ENCODE data around the gene LIX1. TPM values are rescaled to one million over a fixed set of nuclear protein-coding genes. Genes with fewer than 3 reads are reported as not detected.

Gene LIX1
- total and polyA plus RNA-seq, 3 donors from 2014 or later, result 0.76 TPM; not detected in 2

DNA sequence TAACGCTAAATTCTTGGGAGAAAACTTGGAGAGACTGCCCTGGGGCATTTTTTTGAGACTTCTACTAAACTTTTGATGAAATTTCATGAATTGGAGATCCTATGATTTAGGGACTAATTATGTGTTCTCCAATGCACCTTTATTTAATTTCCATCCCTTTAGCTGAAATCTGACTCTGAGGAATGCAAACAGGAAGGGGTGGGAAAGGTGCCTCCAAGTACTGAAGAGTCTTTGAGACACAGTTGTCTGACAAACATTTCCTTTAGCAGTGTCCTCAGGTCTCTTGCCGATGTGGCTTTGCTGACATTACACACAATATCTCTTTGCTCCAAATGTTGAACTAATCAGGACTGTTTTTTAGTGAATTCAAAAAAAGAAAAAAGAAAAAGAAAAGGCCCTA is 76.9 kb downstream of the LIX1 start:
- TF ChIP-seq, protein P1, sequence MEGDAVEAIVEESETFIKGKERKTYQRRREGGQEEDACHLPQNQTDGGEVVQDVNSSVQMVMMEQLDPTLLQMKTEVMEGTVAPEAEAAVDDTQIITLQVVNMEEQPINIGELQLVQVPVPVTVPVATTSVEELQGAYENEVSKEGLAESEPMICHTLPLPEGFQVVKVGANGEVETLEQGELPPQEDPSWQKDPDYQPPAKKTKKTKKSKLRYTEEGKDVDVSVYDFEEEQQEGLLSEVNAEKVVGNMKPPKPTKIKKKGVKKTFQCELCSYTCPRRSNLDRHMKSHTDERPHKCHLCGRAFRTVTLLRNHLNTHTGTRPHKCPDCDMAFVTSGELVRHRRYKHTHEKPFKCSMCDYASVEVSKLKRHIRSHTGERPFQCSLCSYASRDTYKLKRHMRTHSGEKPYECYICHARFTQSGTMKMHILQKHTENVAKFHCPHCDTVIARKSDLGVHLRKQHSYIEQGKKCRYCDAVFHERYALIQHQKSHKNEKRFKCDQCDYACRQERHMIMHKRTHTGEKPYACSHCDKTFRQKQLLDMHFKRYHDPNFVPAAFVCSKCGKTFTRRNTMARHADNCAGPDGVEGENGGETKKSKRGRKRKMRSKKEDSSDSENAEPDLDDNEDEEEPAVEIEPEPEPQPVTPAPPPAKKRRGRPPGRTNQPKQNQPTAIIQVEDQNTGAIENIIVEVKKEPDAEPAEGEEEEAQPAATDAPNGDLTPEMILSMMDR (IDR thresholded peaks at IDR 0.05), result no peak
- no peak for TF ChIP-seq POLR2A (IDR thresholded peaks at IDR 0.05)
- no peak overlapping the region for H3K4me3 ChIP-seq
- H3K27me3 ChIP-seq, result no peaks in the 10 kb centered on the region
- no peaks in the 10 kb centered on the region for H3K4me1 ChIP-seq
- WGBS, 2 donors, result 69 to 72% methylated on average over 2 of the region's 2 CpGs
- intact Hi-C loops (cut with DNase I; ENCODE audit: low total_unique reads), result no loop called here
- H3K27ac ChIP-seq, result no peak overlapping the region
- H3K36me3 ChIP-seq (ENCODE audit: low read depth, missing control alignments), result no peaks in the 10 kb centered on the region
- no peak for DNase-seq
- H3K9me3 ChIP-seq, result no peaks in the 10 kb centered on the region

- H3K36me3 ChIP-seq (ENCODE audit: low read depth, missing control alignments), result no peaks in the 10 kb centered on the region
- no peak for TF ChIP-seq POLR2A (IDR thresholded peaks at IDR 0.05)
- TF ChIP-seq, protein P1 (IDR thresholded peaks at IDR 0.05), result no peak
- 77 to 80% methylated on average over 1 of the region's 1 CpG for WGBS, 2 donors
- no peaks in the 10 kb centered on the region for H3K27me3 ChIP-seq
- H3K4me3 ChIP-seq, result no peak overlapping the region
- H3K27ac ChIP-seq, result no peak overlapping the region
- H3K9me3 ChIP-seq, result no peaks in the 10 kb centered on the region
- intact Hi-C loops (cut with DNase I; ENCODE audit: low total_unique reads), result no loop called here
- no peaks in the 10 kb centered on the region for H3K4me1 ChIP-seq
- DNase-seq, result no peak
These were observed 79.2 kb downstream of the LIX1 start for GRCh38 chr5:97063251-97063650.

- TF ChIP-seq POLR2A (IDR thresholded peaks at IDR 0.05), result no peak
- TF ChIP-seq, protein P1 (IDR thresholded peaks at IDR 0.05), result no peak
- H3K4me3 ChIP-seq, result no peak overlapping the region
- no peak for DNase-seq
- no peaks in the 10 kb centered on the region for H3K4me1 ChIP-seq
- intact Hi-C loops (cut with DNase I; ENCODE audit: low total_unique reads), result no loop called here
- no peaks in the 10 kb centered on the region for H3K36me3 ChIP-seq (ENCODE audit: low read depth, missing control alignments)
- H3K9me3 ChIP-seq, result no peaks in the 10 kb centered on the region
- 76 to 89% methylated on average over 8 of the region's 8 CpGs for WGBS, 2 donors
- H3K27me3 ChIP-seq, result no peaks in the 10 kb centered on the region
- no peak overlapping the region for H3K27ac ChIP-seq
These were observed 80.4 kb downstream of the LIX1 start for GRCh38 chr5:97062046-97062445.

DNA sequence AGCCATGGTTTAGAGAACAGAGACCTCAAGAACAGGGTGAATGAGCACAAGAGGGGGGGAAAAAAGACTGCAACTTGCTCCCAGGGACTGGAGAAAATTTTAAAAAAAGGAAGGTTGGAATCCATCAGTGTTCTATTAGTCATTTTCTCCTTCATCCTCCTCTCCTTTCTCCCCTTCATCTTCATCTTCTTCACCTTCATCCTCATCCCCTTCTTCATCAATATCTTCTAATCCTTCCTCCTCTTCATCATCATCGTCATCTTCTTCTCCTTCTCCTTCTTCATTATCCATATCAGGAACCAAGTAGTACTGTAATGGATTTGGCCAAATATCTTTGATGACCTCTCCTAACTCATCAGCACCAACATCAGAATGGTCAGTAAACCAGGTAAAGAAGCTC is 86.1 kb downstream of the LIX1 start:
- Histone ChIP-seq H3K4me3 (no peak overlapping the region), H3K9me3 (no peaks in the 10 kb centered on the region), H3K27ac (no peak overlapping the region), H3K27me3 (no peaks in the 10 kb centered on the region), H3K36me3 (ENCODE audit: low read depth, missing control alignments) (no peaks in the 10 kb centered on the region), H3K4me1 (no peaks in the 10 kb centered on the region)
- no peak for DNase-seq
- WGBS, 2 donors, result 88 to 92% methylated on average over 1 of the region's 1 CpG
- TF ChIP-seq, protein P1 (IDR thresholded peaks at IDR 0.05), result no peak
- TF ChIP-seq POLR2A (IDR thresholded peaks at IDR 0.05), result no peak
- intact Hi-C loops (cut with DNase I; ENCODE audit: low total_unique reads), result no loop called here

- 89 to 93% methylated on average over 7 of the region's 7 CpGs for WGBS, 2 donors
- no peaks in the 10 kb centered on the region for H3K9me3 ChIP-seq
- no peak for TF ChIP-seq POLR2A (IDR thresholded peaks at IDR 0.05)
- TF ChIP-seq, protein P1 (IDR thresholded peaks at IDR 0.05), result no peak
- H3K36me3 ChIP-seq (ENCODE audit: low read depth, missing control alignments), result no peaks in the 10 kb centered on the region
- intact Hi-C loops (cut with DNase I; ENCODE audit: low total_unique reads), result no loop called here
- no peak overlapping the region for H3K27ac ChIP-seq
- no peaks in the 10 kb centered on the region for H3K27me3 ChIP-seq
- H3K4me1 ChIP-seq, result no peaks in the 10 kb centered on the region
- no peak for DNase-seq
- H3K4me3 ChIP-seq, result no peak overlapping the region
These were observed 93.2 kb downstream of the LIX1 start for GRCh38 chr5:97049175-97049574.
